HepG2 (cell line): ENCODE results near the gene TMCC2. TPM values are rescaled to one million over a fixed set of nuclear protein-coding genes. Genes with fewer than 3 reads are reported as not detected.
A peak's percentile ranks its signal among the peaks of the same experiment; 100 is the strongest.

Source experiments
- ATAC-seq: fragments of 200-7000 bp; cut with Tn5 transposase; 3 replicates; pipeline ENCODE4 v1.9.1; 2020; ENCODE audit warnings: mild to moderate bottlenecking, moderate library complexity
- BruUV-seq: library from RNA; stranded (reverse); fragments of 400-500 nt; replicated peaks from 2 replicates; lab custom pipeline; 2021; lab: Mats Ljungman, UMichigan
- CTCF ChIA-PET: fragments of 300-600 bp; formaldehyde crosslinking; extraction: SDS; loops from one replicate; lab custom pipeline; 2021; ENCODE audit warnings: low total read pairs, inconsistent platforms, low intra/inter-chr PET ratio; lab: Yijun Ruan, JAX
- POLR2A ChIA-PET: fragments of 350-600 bp; sonication (Branson Sonifier 250); formaldehyde crosslinking; loops from one replicate; lab custom pipeline; 2020; ENCODE audit warnings: antibody characterized with exemption, inconsistent platforms; lab: Yijun Ruan, JAX
- DNase-seq: peaks from one replicate; pipeline ENCODE4 v3.0.0-alpha.2; 2015; ENCODE audit warnings: low spot score
- FAIRE-seq: peaks from 3 replicates; lab custom pipeline; 2011; peaks lifted over from hg19 to GRCh38; lab: Jason Lieb, UNC
- H2AFZ ChIP-seq: one replicate; pipeline ENCODE4 v1.6.1; 2011; ENCODE audit warnings: low read length, inconsistent platforms
- H3K27ac ChIP-seq: fragments of 300-600 bp; 3 replicates; pipeline ENCODE4 v1.8.0; 2011; ENCODE audit warnings: mixed run types, mild to moderate bottlenecking, mixed read lengths, low read length, inconsistent platforms; ENCODE audit not compliant: insufficient read depth; ENCODE audit errors: extremely low read length
- H3K27me3 ChIP-seq, 2 experiments: fragments of 200-600 bp in 1 of 2; 2 replicates in 1 of 2; 3 replicates in 1 of 2; pipeline versions ENCODE4 v1.6.0 to v1.8.0; 2011; ENCODE audit warnings: low read length in 2 of 2, mild to moderate bottlenecking in 2 of 2, moderate library complexity in 2 of 2, inconsistent platforms in 1 of 2; ENCODE audit not compliant: insufficient read depth in 2 of 2, control insufficient read depth in 1 of 2
- H3K36me3 ChIP-seq, 2 experiments: fragments of 200-600 bp in 1 of 2; replicated peaks in 1 of 2; 2 replicates in 1 of 2; 3 replicates in 1 of 2; pipeline versions ENCODE4 v1.5.1 to v1.8.0; 2011; ENCODE audit warnings: low read length in 2 of 2, inconsistent platforms in 1 of 2; ENCODE audit not compliant: insufficient read depth in 2 of 2, control insufficient read depth in 1 of 2
- H3K4me1 ChIP-seq: 2 replicates; pipeline ENCODE4 v1.5.1; 2012; ENCODE audit warnings: low read length, inconsistent platforms; ENCODE audit not compliant: insufficient read depth
- H3K4me2 ChIP-seq: 2 replicates; pipeline ENCODE4 v1.6.0; 2011; ENCODE audit warnings: low read depth, low read length, inconsistent platforms
- H3K4me3 ChIP-seq, 3 experiments: fragments of 200-600 bp in 1 of 3; sonication (generic), shearing (Covaris generic) in 1 of 3; replicated peaks in 1 of 3; 2 replicates each; pipeline ENCODE4 v1.5.1; 2011 to 2016; ENCODE audit warnings: low read length in 3 of 3, inconsistent platforms in 2 of 3, low read depth in 2 of 3, mild to moderate bottlenecking in 2 of 3, control low read depth in 1 of 3, mixed read lengths in 1 of 3; ENCODE audit not compliant: insufficient read depth in 1 of 3
- H3K79me2 ChIP-seq: one replicate; pipeline ENCODE4 v1.6.1; 2011; ENCODE audit warnings: low read length, inconsistent platforms; ENCODE audit not compliant: insufficient read depth
- H3K9ac ChIP-seq: 2 replicates; pipeline ENCODE4 v1.6.0; 2011; ENCODE audit warnings: mild to moderate bottlenecking, low read depth, low read length, inconsistent platforms; ENCODE audit not compliant: insufficient read depth
- H3K9me3 ChIP-seq: 2 replicates; pipeline ENCODE4 v1.5.1; 2012; ENCODE audit warnings: mild to moderate bottlenecking, low read length
- H4K20me1 ChIP-seq: 2 replicates; pipeline ENCODE4 v1.6.0; 2011; ENCODE audit warnings: inconsistent platforms, mild to moderate bottlenecking, low read length, moderate library complexity; ENCODE audit not compliant: insufficient read depth
- ETV5 ChIP-seq: IDR thresholded peaks from 2 replicates; pipeline ENCODE4 v1.6.1; 2018; ENCODE audit warnings: missing biosample characterization, missing genetic modification reagents, inconsistent platforms, borderline replicate concordance
- MAFK ChIP-seq, 2 experiments: IDR thresholded peaks in 1 of 2; conservative IDR thresholded peaks in 1 of 2; 2 replicates each; pipeline ENCODE4 v1.6.1; 2011; ENCODE audit warnings: improper control_type of control experiment in 2 of 2, low read length in 2 of 2
- MBNL3 ChIP-seq: fragments of 250-450 bp; sonication (Bioruptor Pico); conservative IDR thresholded peaks from 2 replicates; pipeline ENCODE4 v1.8.0; 2022; ENCODE audit warnings: mild to moderate bottlenecking, inconsistent platforms
- MEIS2 ChIP-seq: sonication (generic); formaldehyde crosslinking; IDR thresholded peaks from 2 replicates; pipeline ENCODE4 v1.9.0; 2021; ENCODE audit warnings: mild to moderate bottlenecking, missing genetic modification reagents
- MIER3 ChIP-seq: IDR thresholded peaks from 2 replicates; pipeline ENCODE4 v1.6.1; 2016; ENCODE audit warnings: missing compliant biosample characterization, borderline replicate concordance
- MNT ChIP-seq: fragments of 450-650 bp; IDR thresholded peaks from 2 replicates; pipeline ENCODE4 v1.6.1; 2016
- NFE2 ChIP-seq: sonication (generic); formaldehyde crosslinking; IDR thresholded peaks from 2 replicates; pipeline ENCODE4 v1.4.0; 2020; ENCODE audit warnings: missing genetic modification reagents
- SAP130 ChIP-seq: IDR thresholded peaks from 2 replicates; pipeline ENCODE4 v1.6.1; 2016; ENCODE audit warnings: low read depth
- ZNF441 ChIP-seq: sonication (generic); formaldehyde crosslinking; IDR thresholded peaks from 2 replicates; pipeline ENCODE4 v1.7.0; 2021; ENCODE audit warnings: missing genetic modification reagents, borderline replicate concordance
- ZNF546 ChIP-seq: sonication (generic); formaldehyde crosslinking; conservative IDR thresholded peaks from 2 replicates; pipeline ENCODE4 v1.8.1; 2023; ENCODE audit warnings: mild to moderate bottlenecking, missing genetic modification reagents
- ZNF619 ChIP-seq: sonication (generic); formaldehyde crosslinking; IDR thresholded peaks from 2 replicates; pipeline ENCODE4 v1.4.0; 2020; ENCODE audit warnings: mild to moderate bottlenecking, missing genetic modification reagents
- ZNF713 ChIP-seq: sonication (generic); formaldehyde crosslinking; IDR thresholded peaks from 2 replicates; pipeline ENCODE4 v1.4.0; 2020; ENCODE audit warnings: mild to moderate bottlenecking, missing genetic modification reagents
- ZNF746 ChIP-seq: sonication (generic); formaldehyde crosslinking; IDR thresholded peaks from 2 replicates; pipeline ENCODE4 v1.8.0; 2022; ENCODE audit warnings: mild to moderate bottlenecking, missing genetic modification reagents
- ZNF761 ChIP-seq: sonication (generic); formaldehyde crosslinking; conservative IDR thresholded peaks from 2 replicates; pipeline ENCODE4 v1.4.0; 2020; ENCODE audit warnings: mild to moderate bottlenecking, missing genetic modification reagents
- ZSCAN21 ChIP-seq: sonication (generic); formaldehyde crosslinking; IDR thresholded peaks from 2 replicates; pipeline ENCODE4 v1.8.0; 2022; ENCODE audit warnings: mild to moderate bottlenecking, missing genetic modification reagents, moderate library complexity, borderline replicate concordance
- WGBS: methylation state at CpG from one replicate; pipeline ENCODE4 v1.1.6; 2017; ENCODE audit warnings: low lambda C conversion rate; 5-methylcytosine and 5-hydroxymethylcytosine counted together
- in situ Hi-C: cut with HindIII; loops from 2 replicates; pipeline ENCODE4 v1.10.0; 2017; ENCODE audit warnings: low pct_unique_long_range_greater_than_20kb; ENCODE audit not compliant: extremely low pct_ligation_motif_present
- intact Hi-C: fragments of 100-400 bp; cut with micrococcal nuclease; formaldehyde crosslinking; loops from one replicate; pipeline ENCODE4 v1.10.0; 2022; ENCODE audit not compliant: unreplicated experiment
- polyA plus RNA-seq, 8 experiments: library from polyadenylated mRNA; depleted of rRNA in 3 of 8; stranded (reverse) in 7 of 8; unstranded in 1 of 8; fragments of >200 nt; fragmentation: Illumina TruSeq in 4 of 8; extraction: Trizol in 4 of 8; gene quantifications; 2 replicates each; pipeline versions ENCODE4 v1.2.1 to v1.2.3, GENCODE V29; 2011 to 2016; ENCODE audit warnings: low read depth in 4 of 8, missing spikeins in 1 of 8, mixed read lengths in 1 of 8; ENCODE audit not compliant: insufficient read depth in 1 of 8
- total RNA-seq, 5 experiments: library from RNA; depleted of rRNA; stranded (reverse); fragments of >200 nt; fragmentation: Illumina TruSeq; extraction: Trizol; gene quantifications; 2 replicates each; pipeline ENCODE4 v1.2.3, GENCODE V29; 2016; ENCODE audit warnings: low read depth in 1 of 5

Gene TMCC2
- total and polyA plus RNA-seq, 2 of the 13 experiments (the other 11 are each of a cell fraction or from before 2014, with no cell fraction given) = 0.12 to 0.24 TPM

- TF ChIP-seq ZSCAN21 (CRISPR knock-in tag) = no peak
These were observed 30.0 kb downstream of the TMCC2 start (continued) for GRCh38 chr1:205257735-205258134.

- Histone ChIP-seq H3K36me3 (no peaks in the 10 kb centered on the region), H2AFZ (no peak overlapping the region), H3K27me3 (peaks cover 3 to 48% of the 10 kb centered on the region in 2 experiments), H3K4me2 (peak overlapping the region; percentile 49), H3K4me1 (peaks cover 22% of the 10 kb centered on the region), H3K9ac (no peak overlapping the region), H3K9me3 (no peaks in the 10 kb centered on the region), H3K79me2 (no peaks in the 10 kb centered on the region), H4K20me1 (no peaks in the 10 kb centered on the region), H3K27ac (no peak overlapping the region), H3K4me3 (no peak overlapping the region)
- DNase-seq (no peak), ATAC-seq (no peak), FAIRE-seq (no peak)
- WGBS = 18% methylated on average over 5 of the region's 7 CpGs
- BruUV-seq = no TSS peak
- intact Hi-C loops = loop anchor here (5.0 kb wide), 1 partner anchor 136 kb away; the partner anchor contains the start of gene RBBP5
- ChIA-PET POLR2A (no interaction called here), CTCF (no interaction called here)
- TF ChIP-seq ETV5 (CRISPR knock-in tag) (no peak), ZNF619 (no peak)
- in situ Hi-C loops = loop anchor here (5.0 to 10.0 kb wide), 2 partner anchors 193 to 281 kb away; no protein-coding TSS in a partner anchor
These were observed 30.5 kb downstream of the TMCC2 start for GRCh38 chr1:205258261-205258691.

- POLR2A ChIA-PET = interaction anchor here (1.4 kb wide), 1 partner anchor 29 kb away, joined by 3 read pairs; no protein-coding TSS in a partner anchor
- peaks cover 22% of the 10 kb centered on the region for H3K4me1 ChIP-seq
- H3K4me2 ChIP-seq = peak overlapping the region; percentile 49
- no peak overlapping the region for H3K27ac ChIP-seq
- ATAC-seq (peak; percentile 68), DNase-seq (no peak), FAIRE-seq (no peak)
- intact Hi-C loops = loop anchor here (5.0 kb wide), 1 partner anchor 136 kb away; the partner anchor contains the start of gene RBBP5
- H3K9ac ChIP-seq = no peak overlapping the region
- peaks cover 3 to 48% of the 10 kb centered on the region in 2 experiments for H3K27me3 ChIP-seq
- no peaks in the 10 kb centered on the region for H4K20me1 ChIP-seq
- no peaks in the 10 kb centered on the region for H3K79me2 ChIP-seq
- H3K9me3 ChIP-seq = no peaks in the 10 kb centered on the region
- H3K4me3 ChIP-seq = no peak overlapping the region
- H2AFZ ChIP-seq = no peak overlapping the region
- 14% methylated on average over 6 of the region's 8 CpGs for WGBS
- in situ Hi-C loops = loop anchor here (5.0 to 10.0 kb wide), 2 partner anchors 194 to 281 kb away; no protein-coding TSS in a partner anchor
- H3K36me3 ChIP-seq = no peaks in the 10 kb centered on the region
- no TSS peak for BruUV-seq
- CTCF ChIA-PET = no interaction called here
- TF ChIP-seq ZNF713 = no peak
- TF ChIP-seq ZNF761 = no peak
- no peak for TF ChIP-seq ZNF441 (CRISPR knock-in tag)
- TF ChIP-seq MIER3 (CRISPR knock-in tag) = no peak
- TF ChIP-seq NFE2 (CRISPR knock-in tag) = peak; percentile 78; the same call in 1 of the 2 replicates
- TF ChIP-seq ZNF746 (CRISPR knock-in tag) = no peak
- no peak for TF ChIP-seq MBNL3 (CRISPR knock-in tag)
- TF ChIP-seq MEIS2 = no peak
- no peak for TF ChIP-seq ZSCAN21 (CRISPR knock-in tag)
- TF ChIP-seq MNT = no peak
- TF ChIP-seq SAP130 (CRISPR knock-in tag) = peak; percentile 30; the same call in 1 of the 2 replicates
- TF ChIP-seq MAFK (conservative IDR thresholded peaks at IDR 0.05 in 1 of 2, IDR thresholded peaks at IDR 0.05 in 1 of 2; ENCODE audit: low read length in 2 of 2) = peak; percentile 36 to 44; a peak in 3 of 4 replicates
- TF ChIP-seq ZNF546 (CRISPR knock-in tag) = no peak
These were observed 31.0 kb downstream of the TMCC2 start for GRCh38 chr1:205258719-205259118.
